GM21423 (cell line): ENCODE data around the gene GPR179.
"Not testable (repeated sequence)": the region's sequence is repeated elsewhere in the genome, so short reads cannot be mapped to it uniquely, and the experiment has no call there.

Source experiments
- ATAC-seq: cut with Tn5 transposase; IDR thresholded peaks from one replicate; pipeline ENCODE4 v1.9.1; 2021; ENCODE audit warnings: mild to moderate bottlenecking, moderate library complexity; ENCODE audit not compliant: unreplicated experiment

Gene GPR179

DNA sequence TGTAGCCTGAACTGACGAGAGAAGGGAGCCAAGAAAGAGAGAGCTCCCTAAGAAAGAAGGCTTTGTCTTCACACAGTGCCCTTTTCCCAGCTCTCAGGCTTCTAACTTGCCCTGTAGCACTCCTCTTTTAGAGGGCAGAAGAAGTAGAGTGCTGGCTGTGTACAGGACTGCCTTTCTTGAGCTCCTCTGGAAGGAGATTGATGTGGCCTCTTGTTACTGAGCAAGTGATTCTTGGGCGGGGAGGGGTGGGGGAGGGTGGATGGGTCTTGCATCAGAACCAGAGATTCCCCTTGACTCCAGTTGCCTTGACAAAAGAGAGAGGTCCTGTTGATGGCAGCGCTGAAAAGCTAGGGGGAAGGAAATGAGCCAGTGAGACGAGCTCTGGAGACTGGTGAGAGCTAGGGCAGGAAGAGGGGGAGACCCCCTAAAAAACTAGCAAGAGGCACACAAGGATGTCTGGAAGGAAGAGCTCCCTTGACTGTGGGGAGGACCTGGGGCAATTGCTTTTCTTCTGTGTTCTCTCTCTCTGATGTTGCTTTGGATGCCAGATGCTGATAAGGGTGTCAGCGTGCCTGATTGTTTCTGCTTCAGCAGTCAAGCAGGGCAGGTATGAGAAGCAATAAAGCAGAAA, 18.4 kb downstream of the GPR179 start:
- no peak for ATAC-seq

DNA sequence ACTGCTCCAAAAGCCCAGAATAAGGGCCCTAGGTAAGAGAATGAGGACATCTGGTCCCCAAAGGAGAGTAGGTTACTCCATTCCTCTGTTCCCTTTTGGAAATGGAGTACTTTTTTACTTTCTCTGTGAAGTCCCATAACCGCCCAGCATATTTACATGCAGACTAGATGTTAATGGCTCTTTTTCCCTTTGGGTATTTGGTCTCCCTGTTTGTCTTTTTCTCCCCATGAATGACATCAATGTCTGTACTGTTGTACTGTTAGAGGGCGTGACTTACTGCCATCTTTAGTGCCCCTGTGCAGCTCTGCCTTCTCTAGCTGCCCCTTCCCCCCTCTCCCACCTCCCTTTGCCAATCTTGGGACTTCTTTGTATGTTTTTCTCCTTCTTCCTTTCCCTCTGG, 19.0 kb downstream of the GPR179 start:
- no peak for ATAC-seq

DNA sequence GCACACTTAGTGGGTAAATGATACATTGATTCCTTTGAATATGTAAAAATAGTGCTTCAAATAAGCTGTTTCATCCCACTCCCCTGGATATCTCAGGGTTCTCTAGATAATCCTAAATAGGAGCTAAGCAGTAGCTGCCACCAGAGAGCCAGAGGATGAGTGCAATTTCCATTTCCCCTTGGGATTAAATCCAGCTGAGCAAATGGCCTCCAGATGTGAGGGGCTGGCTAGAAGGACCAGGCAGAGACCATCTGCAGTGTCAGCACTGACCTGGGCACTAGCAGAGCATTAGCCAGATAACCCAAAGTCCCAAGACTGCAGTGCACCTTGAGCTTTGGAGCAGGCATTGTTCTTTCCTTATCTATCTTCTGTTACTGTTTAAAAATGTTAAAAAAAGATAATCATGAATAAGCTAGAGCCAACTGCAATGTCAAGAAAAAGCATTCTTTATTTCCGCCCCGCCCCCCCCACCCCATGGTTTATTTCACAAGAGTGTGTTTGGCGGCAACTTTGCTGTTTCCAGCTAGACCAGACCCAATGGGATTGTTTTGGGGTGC, 19.5 kb downstream of the GPR179 start:
- ATAC-seq, result no peak

DNA sequence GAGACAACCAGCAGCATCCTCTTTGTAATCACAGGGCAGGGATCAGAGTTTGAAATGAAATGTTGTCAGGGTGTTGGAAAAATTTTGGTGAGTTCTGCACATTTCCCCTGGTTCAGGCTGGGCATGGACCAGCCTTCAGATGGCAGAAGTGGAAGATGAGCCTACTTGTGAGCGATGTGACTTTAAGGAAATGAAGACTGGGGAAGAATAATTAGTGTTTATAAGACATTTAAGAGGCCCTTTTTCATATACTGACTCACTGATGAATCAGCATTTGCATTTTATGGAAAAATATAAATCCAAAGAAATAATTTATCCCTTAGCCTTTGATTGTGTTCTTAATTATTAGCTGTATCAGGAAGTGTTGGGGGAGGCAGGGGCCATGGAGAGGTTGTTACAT, 20.9 kb downstream of the GPR179 start:
- no peak for ATAC-seq

DNA sequence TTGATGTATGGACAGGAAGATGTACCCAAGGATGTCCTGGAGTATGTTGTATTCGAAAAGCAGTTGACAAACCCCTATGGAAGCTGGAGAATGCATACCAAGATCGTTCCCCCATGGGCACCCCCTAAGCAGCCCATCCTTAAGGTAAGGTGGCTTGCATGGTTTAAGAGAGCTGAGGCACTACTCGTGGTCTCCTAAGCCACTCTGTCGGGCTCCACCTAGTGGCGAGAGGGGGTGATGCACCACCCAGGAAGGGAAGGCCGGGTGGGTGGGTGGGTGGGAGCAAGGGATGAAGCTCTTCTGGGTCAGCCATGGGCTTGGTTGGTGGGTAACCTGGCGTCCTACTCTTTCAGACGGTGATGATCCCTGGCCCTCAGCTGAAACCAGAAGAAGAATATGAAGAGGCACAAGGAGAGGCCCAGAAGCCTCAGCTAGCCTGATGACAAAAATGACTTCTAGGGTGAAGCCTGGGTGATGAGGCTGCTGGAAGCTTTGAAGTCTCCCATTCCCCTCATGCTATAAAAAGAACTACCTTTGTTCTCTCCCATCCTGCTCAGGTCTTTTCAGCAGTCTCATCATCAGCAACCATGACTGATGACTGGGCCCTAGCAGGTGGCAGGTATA, 21.5 kb downstream of the GPR179 start:
- no peak for ATAC-seq

DNA sequence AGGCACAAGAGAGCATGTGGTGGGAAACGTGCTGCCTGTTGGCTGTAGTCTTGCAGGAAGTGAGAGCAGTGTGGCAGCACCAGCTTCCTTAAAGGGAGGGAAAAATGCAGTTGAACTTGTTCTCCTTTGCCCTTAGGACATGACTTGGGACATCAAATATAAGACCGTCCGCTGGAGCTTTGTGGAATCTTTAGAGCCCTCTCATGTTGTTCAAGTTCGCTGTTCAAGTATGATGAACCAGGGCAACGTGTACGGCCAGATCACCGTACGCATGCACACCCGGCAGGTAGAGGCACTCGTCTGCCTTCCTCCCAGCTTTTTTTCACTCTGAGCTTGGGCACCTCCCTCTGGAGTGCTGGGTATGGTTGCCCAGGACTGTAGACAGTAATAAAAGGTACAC, 23.3 kb downstream of the GPR179 start:
- ATAC-seq, result no peak

DNA sequence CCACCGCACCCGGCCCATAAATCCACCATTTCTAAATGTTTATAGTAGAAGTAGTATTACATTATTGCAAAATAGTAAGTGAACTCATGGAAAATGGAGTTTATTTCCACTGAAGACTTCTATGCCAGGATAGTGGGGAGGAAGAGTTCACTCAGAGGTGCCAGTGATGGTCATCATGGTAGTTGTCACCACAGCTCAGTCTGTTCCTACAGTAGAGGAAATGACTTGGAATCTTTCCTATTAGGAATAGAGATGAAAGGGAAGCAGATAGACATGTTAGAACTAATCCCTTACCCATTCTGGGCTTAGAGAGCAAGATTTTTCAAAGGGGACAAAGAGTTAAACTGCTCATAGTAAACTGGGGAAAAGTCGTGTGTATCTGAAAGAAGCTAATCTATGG, 26.7 kb downstream of the GPR179 start:
- no peak for ATAC-seq

- no peak for ATAC-seq
These were observed 28.3 kb downstream of the GPR179 start for GRCh38 chr17:38315497-38315896.

- peak; percentile 90 for ATAC-seq
These were observed 46.8 kb downstream of the GPR179 start, which contains the start of gene MRPL45 for GRCh38 chr17:38296834-38297517. Gene MRPL45 (plus strand): TSS chr17:38297168. CDS start chr17:38297184, 16 bp downstream.

DNA sequence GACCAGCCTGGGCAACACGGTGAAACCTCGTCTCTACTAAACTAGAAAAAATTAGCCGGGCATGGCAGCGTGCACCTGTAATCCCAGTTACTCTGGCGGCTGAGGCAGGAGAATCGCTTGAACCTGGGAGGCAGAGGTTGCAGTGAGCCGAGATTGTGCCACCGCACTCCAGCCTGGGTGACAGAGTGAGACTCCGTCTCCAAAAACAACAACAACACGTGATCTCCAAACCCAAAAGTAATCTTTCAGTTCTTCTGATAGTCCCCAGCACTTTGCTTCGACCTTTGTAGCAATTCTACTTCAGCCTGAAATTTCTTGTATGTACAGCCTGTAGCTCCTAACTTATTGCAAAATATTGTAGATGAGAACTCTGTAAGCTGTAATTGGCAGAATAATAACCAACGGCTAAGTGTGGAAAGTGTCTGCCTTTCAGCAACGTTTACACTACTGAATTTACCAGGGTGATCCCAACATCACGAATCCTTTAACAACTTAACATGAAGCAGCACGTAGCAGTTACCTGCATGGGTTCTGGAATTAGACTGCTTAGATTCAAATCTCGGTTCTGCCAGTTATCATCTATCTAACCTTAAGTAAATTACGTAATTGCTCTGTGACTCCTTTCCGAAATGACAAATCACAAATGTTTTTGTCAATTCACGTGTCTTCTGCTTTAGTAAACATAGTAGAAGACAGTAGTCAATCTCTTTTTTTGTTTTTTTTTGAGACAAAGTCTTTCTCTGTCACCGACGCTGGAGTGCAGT, 48.0 kb downstream of the GPR179 start:
- ATAC-seq, result not testable (repeated sequence)

DNA sequence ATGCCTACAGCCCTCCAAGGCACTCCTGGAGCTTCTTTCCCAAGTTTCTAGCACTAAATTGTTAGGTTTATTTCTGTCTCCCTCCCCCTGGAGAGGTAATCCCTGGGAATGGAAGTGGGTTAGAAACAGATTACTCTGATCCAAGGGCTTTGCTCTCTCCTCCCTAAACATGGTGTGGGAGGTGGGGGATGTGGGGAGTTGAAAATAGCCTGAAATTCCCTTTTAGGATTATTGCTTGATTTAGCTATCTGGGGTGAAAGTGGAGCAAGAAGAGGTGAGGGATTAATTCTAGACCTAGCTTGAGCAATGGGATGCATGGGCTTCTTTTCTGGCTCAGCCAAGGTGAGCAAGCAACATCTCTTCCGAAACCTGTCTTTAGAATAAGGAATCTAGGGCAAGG, 54.0 kb downstream of the GPR179 start:
- ATAC-seq, result not testable (repeated sequence)

- not testable (repeated sequence) for ATAC-seq
These were observed 55.4 kb downstream of the GPR179 start for GRCh38 chr17:38288217-38288827.

- peak; percentile 76 for ATAC-seq
These were observed 57.2 kb downstream of the GPR179 start for GRCh38 chr17:38286501-38287091.

DNA sequence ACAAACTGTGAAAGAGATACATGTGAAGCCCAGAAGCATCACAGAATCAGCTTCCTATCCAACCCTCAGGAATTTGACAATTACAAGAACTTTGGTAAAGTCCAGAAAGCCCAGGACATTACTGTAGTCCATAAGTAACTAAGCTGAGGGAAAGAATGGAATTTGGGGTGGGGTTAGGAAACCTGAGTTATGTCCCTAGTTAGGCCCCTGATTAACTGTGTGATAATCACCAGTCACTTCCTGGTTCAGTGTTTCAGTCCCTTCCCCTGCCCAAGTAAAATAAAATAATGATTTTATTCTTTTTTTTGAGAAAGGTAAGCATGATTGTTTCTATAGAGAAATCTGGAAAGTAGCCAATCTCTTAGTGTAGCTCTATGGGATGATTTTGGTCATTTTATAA, 57.8 kb downstream of the GPR179 start:
- not testable (repeated sequence) for ATAC-seq
